HG03521 (cell line): ENCODE results near the gene TAF15.

Experiments used
- ATAC-seq: cut with Tn5 transposase; IDR thresholded peaks from one replicate; pipeline ENCODE4 v1.9.1; 2021; ENCODE audit warnings: mild to moderate bottlenecking, moderate library complexity; ENCODE audit not compliant: unreplicated experiment

The TAF15 gene

DNA sequence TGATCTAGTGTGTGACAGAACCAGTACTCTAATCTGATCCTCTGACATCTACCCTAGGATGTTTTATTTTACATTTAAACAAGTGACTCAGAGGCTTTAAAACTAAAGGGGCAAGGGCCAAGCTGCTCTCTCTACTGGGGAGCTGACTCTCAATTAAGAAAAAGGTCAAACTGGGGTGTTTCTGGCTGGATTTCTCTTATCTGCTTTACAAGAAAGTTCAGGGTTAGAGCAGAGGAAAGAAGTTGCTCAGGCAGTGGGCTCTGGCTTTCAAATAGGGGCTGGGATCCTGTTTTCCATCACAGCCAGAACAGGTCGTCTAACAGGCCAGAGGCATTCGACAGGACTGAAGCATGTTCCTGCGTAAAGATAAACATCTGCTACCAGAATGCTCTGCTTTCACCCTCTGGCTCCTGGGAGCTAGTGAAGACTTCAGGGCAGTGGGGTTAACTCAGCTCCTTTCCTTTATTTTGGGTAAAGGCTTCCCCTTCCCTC, 22.3 kb upstream of the TAF15 start:
- no peak for ATAC-seq

DNA sequence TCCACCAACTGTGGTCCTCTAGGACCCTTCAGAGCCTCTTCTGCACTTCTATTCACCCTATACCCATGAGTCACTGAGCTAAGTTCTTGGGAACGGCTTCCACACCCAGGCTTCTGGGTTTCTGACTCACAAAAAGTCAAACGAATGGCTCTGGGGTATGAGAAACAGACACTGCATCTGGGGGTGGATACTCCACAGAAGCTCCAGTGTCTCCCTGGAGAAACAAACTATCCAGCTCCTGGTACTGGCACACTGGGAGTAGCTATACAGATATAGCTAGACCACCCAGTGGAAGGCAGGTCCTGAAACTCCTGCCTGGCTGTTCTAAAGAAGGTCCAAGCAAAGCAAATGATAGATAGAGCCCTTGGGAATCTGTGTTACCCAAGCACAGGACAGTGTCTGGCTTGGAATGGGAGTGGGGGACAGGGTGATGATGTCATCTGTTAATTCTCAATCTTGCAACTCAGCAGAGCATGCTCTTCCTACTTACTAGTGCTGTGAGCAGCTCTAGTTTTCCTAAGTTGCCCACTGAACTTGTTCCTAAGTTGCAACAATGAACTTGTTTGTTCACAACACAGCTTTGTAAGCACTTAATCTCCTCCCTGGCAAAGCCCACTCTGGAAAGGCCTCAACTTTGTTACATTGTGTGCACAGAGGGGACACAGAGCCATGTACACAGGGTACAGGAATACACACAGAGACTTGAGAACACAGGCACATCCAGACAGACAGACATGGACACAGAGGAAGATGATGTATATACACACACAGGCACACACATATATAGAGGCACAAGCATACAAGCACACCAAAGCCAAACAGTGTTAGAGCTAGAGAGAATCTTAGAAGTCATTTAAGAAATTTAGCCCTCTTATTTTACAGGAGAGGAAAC, 20.6 kb upstream of the TAF15 start:
- no peak for ATAC-seq

DNA sequence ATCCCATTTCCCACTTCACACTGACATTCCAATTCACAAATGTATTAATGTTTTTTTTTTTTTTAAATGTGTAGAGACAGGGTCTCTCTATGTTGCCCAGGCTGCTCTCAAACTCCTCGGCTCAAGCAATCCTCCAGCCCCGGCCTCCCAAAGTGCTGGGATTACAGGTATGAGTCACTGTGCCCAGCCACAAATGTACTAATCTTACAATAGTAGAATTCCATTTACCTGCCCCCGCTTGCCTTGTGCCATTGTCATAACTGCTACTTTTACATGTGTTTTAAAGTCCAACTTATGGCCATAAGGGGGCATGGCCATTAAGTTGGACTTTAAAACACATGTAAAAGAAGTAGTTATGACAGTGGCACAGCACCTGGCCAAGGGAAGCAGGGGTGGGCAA, 18.4 kb upstream of the TAF15 start:
- ATAC-seq: no peak

DNA sequence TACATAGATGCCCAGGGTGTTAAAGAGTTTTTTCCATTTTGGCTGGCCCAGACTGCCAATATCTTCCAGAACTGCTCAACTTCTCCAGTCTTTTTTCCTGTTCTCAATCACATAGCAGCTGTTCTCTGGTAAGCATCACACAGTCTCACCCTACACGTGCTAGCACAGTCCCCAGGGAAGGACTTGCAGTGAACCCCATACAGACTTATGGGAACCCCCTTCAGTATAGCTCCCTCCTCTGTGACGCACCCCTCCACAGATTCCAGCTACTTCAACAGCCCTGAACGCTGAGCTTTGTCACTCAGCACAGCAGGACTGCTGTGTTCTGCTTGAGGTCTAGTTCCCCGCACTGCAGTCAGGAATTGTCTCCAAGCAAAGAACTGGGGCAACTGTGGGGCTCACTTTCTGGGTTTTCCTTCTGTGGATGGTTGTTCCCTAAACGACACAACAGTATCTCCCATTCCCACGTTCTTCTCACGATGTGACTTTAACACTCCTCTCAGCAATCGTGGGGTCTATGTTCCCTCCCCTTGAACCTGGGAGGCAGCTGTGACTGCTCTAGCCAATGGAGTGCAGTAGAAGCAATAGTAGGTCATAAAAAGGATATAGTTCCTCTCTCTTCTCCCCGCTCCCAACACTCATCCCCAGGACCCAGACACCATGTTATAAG, 17.5 kb upstream of the TAF15 start:
- no peak for ATAC-seq

DNA sequence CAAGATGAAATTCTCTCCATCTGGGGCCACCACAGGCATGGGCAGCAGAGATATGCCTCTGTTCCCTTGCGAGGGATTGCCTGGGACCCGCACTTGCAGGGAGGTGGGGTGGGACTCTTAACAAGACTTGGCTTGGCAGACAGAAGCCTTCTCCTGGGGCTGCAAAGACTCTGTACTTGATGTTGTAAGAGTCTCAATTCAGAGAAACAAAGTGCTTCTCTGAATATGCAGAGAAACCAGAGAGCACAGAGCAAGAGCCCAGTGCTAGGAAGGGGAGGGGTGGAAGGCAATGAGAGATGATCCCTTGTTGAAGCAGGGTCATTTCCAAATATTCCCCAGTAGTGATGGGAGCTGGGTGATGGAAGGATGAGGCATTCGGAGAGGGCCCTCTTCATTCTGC, 16.0 kb upstream of the TAF15 start:
- ATAC-seq: no peak

DNA sequence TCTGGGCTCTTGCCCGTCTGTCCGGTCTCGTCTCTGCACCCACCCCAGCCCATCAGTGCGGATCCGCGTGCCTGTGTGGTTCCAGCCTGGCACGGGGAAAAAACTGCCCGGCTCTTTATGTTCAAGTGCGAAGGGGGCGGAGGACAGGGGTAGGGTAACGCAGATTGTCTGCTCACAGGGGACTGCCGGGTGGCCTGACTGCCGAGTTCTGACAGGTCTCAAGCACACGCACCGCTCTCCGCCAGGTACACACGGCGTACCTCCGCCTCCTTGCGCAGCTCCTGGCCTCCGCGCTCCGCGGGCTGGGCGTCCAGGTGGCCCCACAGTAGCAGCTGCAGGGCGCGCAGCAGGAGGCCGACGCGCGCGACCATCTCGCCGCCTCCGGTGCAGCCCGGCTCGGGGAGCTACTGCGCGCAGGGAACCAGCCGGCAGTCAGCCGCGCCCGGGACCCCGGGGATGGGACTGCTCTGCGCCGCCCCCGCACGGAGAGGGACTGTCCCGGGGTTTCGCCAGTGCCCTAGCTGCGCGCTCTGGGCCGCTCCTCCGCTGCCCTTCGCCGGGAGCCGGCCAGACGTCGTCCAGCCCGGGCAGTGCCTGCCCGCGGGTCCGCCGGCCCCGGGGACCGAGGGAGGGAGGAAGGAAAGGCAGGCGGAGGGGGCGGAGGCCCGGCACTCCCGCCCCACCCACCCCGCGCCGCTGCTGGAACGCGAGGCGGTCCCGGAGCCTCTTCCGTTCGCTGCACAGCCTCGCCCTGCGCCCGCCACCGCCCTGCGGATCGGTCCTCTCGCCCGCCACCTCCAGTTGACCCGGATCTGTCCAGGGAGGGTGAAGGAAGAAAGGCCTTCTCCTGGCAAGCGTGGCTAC, 14.0 kb upstream of the TAF15 start, which contains the start of gene MMP28:
TSS of gene MMP28 (minus strand) at position 635 of the 864 bp plus-strand sequence. CDS start at position 371, 264 bp downstream.
- no peak for ATAC-seq

DNA sequence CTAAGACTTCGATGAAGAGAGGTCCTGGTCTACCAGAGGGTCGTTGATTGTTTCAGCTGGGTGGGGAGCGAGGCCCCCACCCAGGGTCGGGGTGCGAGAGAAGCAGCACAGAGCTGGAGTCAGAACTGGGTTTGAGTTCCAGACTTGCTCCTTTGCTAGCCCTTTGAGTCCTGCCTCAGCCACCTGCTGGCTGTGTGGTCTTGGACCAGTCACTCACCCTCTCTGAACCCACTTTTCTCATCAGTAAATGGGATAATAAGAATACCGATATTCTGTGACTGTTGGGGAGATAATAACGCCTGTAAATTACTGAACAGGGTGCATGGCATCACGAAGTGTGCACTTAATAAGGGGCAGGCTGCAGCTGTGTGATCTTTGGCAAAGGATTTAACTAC, 13.4 kb upstream of the TAF15 start:
- ATAC-seq: no peak

DNA sequence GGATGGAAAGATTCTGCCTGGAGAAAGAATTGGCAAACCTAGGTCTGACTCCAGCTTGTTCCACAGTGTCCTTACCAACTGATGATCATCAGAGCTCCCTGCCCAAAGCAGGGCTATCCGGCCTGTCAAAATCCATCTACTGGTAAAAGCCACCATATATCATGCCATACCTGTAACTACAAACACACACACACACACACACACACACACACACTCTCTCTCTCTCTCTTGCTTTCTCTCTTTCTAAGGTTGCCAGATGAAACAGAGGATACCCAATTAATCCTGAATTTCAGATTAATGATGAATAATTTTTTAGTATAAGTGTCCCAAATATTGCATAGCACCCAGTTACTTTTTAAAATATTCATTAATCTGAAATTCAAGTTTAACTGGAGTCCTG, 12.3 kb upstream of the TAF15 start:
- ATAC-seq: no peak

DNA sequence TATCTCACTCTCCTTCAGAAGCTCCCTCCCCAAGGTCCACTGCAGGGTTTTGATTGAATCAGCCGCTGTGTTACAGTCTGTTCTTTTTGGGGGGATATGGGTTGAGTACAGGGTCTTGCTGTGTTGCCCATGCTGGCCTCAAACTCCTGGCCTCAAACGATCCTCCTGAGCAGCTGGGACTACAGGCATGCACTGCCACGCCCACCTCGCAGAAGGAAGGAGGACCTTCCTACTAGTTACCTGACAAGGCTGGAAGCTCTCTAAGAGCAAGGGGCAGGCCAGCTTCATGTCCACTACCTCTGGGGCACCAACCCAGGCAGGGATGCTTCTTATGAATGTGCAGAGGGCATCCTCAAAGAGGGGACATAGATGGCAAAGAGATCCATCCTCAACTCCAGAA, 11.9 kb upstream of the TAF15 start:
- ATAC-seq: no peak

DNA sequence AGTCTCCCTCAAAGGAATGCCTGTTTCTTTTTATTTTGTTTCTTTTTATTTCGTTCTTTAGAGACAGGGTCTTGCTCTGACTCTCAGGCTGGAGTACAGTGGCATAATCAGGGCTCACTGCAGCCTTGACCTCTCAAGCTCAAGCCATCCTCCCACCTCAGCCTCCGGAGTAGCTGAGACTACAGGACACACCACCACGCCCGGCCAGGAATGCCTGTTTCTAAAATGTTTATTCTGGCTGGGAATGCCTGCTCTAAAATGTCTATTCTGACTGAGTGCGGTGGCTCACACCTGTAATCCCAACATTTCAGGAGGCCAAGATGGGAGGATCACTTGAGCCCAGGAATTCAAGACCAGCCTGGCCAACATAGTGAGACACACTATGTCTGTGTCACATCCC, 11.4 kb upstream of the TAF15 start:
- no peak for ATAC-seq

DNA sequence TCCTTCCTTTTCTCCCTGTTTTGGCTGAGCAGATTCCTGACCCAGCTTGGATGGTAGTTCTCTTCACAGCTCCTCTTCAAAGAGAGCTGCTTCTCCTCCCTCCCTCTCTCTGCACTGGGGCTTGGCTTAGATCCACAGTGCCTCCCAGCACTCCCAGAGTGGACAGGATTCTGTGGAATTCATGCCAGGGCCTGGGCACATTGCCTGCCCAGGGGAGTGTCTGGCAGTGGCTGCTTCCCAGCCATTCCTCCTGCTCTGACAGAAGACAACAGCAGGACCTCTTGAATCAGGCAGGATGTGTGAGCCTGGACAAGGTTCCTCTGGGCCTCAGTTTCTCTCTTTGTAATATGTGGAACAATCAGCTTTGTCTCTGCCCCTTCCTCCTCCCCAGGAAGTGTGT, 9.3 kb upstream of the TAF15 start:
- no peak for ATAC-seq

DNA sequence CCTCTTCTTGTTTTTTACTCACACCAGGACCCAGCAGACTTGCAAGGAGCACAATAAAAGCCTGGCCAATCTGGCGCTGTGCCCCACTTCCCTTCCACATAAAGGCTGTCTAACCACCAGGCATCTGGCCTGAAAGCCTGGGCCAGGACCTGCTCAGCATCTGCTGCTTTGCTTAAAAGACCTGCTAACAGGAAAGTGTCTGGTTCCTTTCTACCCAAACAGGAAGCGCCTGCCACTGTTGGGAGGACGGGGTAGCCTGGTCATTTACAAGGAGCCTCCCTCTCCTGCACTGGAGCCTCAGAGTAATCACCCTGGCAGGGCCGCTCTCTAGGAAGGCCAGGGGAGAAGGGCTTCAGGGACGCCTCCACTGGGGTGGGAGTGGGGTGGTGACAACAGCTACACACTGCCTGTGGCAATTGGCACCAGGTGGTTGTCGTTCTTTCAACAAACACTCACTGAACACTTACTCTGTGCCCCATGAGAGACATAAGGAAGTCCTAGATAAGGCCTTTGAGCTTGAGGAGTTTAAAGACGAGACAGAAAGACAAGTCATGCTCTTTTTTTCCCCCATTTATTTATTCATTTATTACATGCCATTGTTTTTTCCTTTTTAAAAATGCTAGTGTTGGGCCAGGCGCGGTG, 7.6 kb upstream of the TAF15 start:
- no peak for ATAC-seq

DNA sequence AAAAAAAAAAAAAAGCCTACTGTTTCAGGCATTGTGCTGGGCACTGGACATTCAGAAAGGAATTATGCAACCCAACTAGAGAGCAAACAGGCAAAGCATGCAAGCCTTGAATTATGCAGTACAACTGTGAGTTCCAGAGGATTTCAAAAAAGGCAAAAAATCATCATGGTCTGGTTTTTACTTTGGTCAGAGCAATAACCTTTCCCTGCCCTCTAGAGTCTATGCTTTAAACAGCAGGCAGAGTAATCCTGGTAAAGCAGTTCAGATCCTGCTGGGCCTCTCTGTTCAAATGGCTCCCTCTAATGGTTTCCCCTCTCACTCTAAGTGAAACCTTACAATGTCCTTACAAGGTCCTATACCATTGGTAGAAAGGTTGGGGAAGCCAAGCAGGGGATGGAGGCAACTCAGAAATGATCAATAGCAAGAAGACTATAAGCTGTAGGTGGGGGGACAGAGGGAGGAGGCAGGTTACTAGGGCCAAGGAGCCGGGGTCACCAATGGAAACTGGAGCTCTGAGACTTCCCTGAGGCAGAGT, 4.6 kb upstream of the TAF15 start:
- no peak for ATAC-seq

DNA sequence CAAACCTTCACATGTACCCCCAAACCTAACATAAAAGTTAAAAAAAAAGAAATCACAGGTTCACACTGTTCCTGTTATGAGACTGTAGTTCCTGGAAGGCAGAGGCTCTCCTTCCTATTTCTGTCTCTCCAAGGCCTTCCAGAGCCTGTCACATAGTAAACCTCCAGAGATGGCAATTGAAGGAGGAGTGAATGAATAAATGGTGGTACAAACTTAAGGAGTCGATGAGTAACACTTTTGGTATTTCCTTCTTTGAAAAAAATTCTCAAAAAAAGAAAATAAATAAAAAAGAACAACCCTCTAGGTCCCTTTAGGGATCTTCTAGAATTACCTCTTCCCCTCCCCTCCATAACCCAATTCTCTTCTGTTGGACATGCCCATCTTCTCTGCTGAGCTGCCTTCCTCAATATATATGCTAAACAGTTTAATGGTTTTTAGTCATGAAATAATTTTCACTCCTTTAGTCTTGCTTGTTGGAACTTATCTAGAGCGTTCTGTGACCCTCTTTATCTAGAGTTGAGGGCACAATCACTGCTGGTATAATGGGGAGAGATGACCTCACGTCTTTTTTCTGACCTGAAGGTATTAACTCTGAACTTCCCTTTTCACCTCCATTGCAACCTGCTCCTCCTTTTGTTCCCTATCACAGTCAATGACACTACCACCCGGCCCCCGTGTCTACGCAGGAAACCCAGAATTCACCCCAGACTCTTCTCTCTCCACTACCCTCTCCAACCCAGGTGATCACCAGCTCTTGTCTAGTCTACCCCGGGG, 1.7 kb upstream of the TAF15 start:
- no peak for ATAC-seq

DNA sequence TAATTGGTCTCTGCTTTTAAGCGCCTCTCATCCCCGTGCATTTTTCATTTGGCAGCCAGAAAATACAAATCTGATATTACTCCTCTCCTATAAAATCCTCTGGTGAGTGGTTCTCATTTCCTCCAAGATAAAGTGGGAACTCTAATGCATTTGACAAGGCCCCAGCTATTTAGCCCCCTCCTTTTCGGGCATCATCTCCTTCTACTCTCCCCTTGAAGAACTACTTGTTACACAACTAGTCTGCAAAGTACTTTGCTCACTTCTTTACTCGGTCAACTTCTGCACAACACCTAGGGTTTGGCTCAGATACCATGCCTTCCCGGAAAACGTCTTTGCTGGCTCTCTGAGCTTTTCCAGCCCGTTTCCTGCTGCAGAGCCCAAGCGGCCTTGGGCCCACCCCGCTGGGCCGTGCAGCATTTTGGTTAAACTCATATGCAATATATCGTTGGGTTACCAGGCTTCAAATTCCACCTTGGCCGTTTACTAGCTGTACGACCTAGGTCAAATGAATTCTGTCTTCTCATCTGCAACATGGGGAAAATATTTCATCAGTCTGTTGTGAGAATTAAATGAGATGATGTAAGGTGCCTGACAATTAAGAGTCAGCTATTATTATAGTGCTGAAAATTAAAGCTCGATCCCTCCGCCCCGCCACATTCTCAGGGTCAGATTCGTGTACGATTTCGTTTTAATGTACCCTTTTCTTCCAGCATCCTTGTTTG, 883 bp upstream of the TAF15 start:
- no peak for ATAC-seq

DNA sequence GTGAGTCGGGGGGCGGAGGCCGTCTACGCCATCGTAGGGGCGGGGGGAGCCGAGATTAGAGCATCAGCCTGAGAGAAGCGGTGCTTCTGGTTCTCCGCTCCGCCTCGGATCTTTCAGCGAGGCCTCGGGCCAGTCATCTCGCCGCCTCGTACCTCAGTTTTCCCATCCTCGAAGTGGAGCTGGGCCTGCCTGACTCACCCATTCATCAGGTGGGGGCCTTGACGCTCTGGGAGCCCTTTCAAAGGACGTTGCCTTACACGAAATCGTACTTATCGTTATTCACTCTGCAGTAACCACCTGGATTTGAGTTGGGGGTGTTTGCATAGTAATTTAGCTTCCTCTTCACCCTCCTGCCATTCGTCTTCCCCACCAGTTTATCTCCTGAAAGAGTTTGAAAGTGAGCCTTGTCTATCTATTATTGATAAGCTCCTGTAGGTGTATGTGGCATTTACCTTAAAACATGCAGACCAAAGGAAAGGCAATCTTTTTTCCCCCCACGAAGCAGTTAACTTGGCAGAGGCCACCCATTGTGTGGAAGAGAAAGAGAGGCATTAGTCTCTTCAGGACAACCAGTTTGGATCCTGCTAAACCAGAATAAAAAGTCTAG, 674 bp downstream of the TAF15 start:
- no peak for ATAC-seq

DNA sequence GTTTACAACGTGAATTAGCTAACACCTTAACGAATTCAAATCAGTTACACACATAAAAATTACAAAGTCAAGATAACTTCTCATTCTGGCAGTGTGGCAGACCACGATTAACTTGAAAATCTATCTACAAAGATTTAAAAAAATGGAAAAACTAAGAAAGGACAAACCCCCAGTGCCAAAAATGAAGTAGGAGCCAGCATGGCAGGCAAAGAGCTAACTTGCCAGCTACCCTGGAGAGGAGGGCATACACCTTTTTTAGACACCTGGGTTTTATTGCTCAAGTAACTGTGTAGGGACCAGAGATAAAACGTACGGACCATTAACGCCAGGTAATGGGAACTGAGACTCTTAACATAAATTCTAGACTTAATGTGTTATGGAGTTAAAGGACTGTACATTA, 2.5 kb downstream of the TAF15 start:
- no peak for ATAC-seq

DNA sequence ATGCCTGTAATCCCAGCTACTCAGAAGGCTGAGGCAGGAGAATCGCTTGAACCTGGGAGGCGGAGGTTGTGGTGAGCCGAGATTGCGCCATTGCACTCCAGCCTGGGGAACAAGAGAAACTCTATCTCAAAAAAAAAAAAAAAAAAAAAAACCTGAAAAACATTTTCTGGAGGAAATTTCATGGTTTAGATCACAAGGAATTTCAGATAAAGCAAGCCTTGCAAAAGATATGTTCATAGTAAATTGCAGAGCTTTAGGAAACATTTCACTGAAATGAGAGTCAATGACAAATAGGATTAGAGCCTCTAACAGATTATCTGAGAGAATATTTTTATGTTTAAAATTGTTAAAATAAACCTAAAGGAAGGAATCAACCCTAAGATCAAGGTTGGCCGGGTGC, 3.2 kb downstream of the TAF15 start:
- ATAC-seq: no peak

DNA sequence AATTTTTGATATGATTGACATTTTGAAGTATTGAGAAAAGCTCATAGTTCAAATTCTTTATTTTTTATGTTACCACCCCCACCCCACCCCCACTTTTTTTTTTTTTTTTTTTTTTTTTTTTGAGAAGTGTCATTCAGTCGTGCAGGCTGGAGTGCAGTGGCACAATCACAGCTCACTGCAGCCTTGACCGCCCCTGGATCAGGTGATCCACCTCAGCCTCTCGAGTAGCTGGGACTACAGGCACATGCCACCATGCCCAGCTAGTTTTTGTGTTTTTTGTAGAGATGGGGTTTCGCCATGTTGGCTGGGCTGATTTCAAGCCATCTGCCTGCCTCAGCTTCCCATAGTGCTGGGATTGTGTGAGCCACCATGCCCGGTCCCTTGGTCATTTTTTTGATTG, 7.4 kb downstream of the TAF15 start:
- ATAC-seq: no peak
